AG09309 (cell line): Measurements from ENCODE around the gene MYO10.

Experiments used
- DNase-seq: peaks from one replicate; pipeline ENCODE4 v3.0.0-alpha.2; 2010; ENCODE audit warnings: low read depth
- H3K4me3 ChIP-seq: 2 replicates; pipeline ENCODE4 v1.5.1; 2011; ENCODE audit warnings: mild to moderate bottlenecking, low read depth, low read length, moderate library complexity; ENCODE audit not compliant: control insufficient read depth
- TF ChIP-seq, protein P1 (sequence below): IDR thresholded peaks from 2 replicates; pipeline ENCODE4 v1.5.1; 2011; ENCODE audit warnings: mild to moderate bottlenecking, low read depth, low read length, inconsistent platforms; ENCODE audit not compliant: insufficient read depth, control insufficient read depth; ENCODE audit errors: missing control alignments

MYO10 gene

DNA sequence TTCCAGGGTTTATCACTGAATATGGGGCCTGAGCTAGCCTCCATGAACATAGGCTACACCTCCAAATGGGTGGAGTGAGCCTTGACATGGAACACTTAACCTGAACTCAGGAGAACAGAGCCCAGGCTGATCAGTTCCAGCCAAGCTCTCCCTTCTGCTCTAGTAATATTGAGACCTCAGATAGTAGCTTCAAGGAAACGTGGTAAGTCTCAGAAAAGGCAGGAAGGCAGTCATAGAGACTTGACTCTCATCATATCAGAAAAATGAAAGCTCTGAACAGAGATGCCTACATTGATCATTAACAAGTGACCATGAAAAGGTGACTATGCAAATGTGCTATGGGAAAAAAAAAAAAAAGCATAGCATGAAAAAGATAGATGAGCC, 40.5 kb upstream of the MYO10 start:
- TF ChIP-seq, protein P1, sequence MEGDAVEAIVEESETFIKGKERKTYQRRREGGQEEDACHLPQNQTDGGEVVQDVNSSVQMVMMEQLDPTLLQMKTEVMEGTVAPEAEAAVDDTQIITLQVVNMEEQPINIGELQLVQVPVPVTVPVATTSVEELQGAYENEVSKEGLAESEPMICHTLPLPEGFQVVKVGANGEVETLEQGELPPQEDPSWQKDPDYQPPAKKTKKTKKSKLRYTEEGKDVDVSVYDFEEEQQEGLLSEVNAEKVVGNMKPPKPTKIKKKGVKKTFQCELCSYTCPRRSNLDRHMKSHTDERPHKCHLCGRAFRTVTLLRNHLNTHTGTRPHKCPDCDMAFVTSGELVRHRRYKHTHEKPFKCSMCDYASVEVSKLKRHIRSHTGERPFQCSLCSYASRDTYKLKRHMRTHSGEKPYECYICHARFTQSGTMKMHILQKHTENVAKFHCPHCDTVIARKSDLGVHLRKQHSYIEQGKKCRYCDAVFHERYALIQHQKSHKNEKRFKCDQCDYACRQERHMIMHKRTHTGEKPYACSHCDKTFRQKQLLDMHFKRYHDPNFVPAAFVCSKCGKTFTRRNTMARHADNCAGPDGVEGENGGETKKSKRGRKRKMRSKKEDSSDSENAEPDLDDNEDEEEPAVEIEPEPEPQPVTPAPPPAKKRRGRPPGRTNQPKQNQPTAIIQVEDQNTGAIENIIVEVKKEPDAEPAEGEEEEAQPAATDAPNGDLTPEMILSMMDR = no peak
- DNase-seq = no peak
- no peak overlapping the region for H3K4me3 ChIP-seq

DNA sequence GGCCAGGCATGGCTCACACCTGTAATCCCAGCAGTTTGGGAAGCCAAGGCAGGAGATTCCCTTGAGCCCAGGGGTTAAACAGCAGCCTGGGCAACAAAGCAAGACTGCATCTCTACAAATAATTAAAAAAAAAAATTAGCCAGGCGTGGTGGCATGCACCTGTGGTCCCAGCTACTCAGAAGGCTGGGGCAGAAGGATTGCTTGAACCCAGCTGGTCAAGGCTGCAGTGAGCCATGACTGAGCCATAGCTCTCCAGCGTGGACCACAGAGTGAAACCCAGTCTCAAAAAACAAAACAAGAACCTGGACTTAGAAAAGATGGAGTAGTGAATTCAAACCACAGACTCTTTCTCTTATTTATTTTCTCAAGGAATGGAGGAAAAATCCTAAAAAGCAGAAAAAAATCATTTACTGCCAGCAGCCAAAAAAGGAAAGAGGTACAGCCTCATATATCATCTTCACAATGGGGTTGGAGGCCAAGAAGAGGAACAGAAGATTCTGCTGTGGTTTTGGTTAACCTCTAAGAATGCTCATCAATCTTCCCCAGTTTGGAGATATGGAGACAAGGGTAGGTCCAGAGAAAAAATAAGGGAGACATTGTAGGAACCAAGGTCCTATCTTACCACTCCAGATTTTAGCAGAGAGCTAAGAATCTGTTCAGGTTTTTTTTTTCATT, 40.0 kb upstream of the MYO10 start:
- TF ChIP-seq, protein P1 = no peak
- H3K4me3 ChIP-seq = no peak overlapping the region
- no peak for DNase-seq

DNA sequence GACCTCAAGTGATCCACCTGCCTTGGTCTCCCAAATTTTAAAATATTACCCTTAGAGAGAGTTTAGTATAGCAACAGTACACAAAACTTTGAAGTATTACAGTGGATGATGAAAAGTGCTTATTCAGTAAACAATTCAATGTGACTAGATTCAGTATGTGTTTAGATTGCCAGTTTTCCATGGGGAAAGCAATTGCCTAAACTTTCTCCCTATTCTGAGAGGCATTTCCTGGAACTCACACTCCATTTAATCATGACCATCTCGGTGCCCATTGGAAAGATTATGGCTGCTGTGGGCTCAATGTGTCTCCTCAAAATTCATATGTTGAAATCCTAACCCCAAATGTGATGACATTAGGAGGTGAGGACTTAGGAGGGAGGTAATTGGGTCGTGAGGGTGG, 38.9 kb upstream of the MYO10 start:
- no peak overlapping the region for H3K4me3 ChIP-seq
- TF ChIP-seq, protein P1 = no peak
- no peak for DNase-seq

DNA sequence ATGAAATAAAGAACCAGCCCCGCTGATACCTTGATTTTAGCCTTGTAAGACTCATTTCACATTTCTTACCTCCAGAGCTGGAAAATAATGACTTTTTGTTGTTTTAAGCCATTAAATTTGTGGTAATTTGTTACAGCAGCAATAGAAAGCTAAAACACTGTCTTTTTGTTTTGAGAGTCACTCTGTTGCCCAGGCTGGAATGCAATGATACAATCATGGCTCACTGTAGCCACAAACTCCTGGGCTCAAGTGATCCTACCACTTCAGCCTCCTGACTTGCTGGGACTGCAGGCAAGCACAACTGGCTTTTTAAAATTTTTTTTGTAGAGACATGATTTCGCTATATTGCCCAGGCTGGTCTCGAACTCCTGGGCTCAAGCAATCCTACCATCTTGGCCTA, 34.7 kb upstream of the MYO10 start:
- H3K4me3 ChIP-seq = no peak overlapping the region
- DNase-seq = no peak
- TF ChIP-seq, protein P1 = no peak

DNA sequence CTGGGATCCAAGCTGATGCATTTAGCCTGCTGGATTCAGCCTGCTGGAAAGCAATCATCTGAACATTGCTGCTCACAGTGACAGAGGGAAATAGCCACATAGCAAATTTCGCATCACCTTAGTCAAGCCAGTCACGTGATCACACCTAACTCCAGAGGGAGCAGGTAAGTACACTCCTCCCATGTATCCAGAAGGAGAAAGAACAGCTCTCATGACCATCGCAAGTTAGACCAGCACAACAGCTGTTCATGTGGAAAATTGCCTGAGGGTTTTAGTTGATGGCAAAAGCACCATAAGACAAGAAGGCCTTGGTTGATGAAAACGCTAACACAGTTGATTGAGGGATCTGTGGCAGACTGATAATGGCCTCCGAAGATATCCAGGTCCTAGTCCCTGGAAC, 34.2 kb upstream of the MYO10 start:
- TF ChIP-seq, protein P1 = no peak
- H3K4me3 ChIP-seq = no peak overlapping the region
- no peak for DNase-seq

DNA sequence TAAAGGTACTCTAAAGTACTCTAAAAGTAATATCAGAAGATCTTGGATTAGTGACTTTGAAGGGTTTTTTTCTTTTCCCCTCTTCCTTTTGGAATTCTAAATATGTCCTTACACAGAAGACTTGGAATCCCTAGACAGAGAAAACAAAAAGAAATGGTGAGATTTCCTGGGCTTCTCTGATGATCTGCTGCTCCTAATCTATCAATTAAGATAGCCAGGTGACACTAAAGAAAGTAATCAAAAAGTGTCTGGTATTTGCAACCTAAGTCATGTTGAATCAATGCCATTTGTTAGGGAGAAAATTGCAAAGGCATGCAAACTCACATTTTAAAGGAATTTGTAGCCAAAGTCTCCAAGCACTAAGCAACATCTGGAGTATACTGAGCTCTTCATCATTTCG, 29.5 kb upstream of the MYO10 start:
- no peak overlapping the region for H3K4me3 ChIP-seq
- TF ChIP-seq, protein P1 = no peak
- no peak for DNase-seq

DNA sequence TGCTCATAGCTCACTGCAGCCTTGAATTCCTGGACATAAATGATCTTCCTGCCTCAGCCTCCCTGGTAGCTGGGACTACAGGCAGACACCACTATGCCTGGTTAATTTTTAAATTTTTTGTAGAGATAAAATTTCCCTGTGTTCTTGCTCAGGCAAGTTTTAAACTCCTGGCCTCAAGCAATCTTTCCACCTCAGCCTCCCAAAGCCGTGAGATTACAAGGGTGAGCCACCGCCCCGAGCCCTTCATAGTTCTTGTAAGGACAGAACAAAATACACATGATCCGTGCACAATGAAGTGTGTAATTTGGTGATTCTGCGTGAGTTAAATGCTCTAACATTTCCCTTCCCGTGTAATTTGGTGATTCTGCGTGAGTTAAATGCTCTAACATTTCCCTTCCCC, 27.7 kb upstream of the MYO10 start:
- no peak overlapping the region for H3K4me3 ChIP-seq
- no peak for DNase-seq
- TF ChIP-seq, protein P1 = no peak
